A549 (cell line): ENCODE data around the gene GABBR2. TPM values are rescaled to one million over a fixed set of nuclear protein-coding genes. Genes with fewer than 3 reads are reported as not detected.

Source experiments
- ATAC-seq, 2 experiments: fragments of 200-7000 bp in 1 of 2; fragments of >200 bp in 1 of 2; cut with Nextera tagmentation in 1 of 2; cut with Tn5 transposase in 1 of 2; 3 replicates each; pipeline versions ENCODE4 v1.8.0 to v1.9.1; 2018 to 2020; ENCODE audit warnings: mild to moderate bottlenecking in 1 of 2, moderate library complexity in 1 of 2
- CTCF ChIA-PET: fragments of 300-600 bp; sonication (Branson Sonifier 250); formaldehyde crosslinking; extraction: SDS; loops from one replicate; lab custom pipeline; 2021; ENCODE audit warnings: antibody characterized with exemption, inconsistent platforms; lab: Yijun Ruan, JAX
- POLR2A ChIA-PET: fragments of 350-600 bp; formaldehyde crosslinking; extraction: SDS; loops from one replicate; lab custom pipeline; 2021; ENCODE audit warnings: antibody characterized with exemption, inconsistent platforms; lab: Yijun Ruan, JAX
- DNase-seq, 2 experiments: peaks; one replicate each; pipeline versions ENCODE4 v3.0.0 to v3.0.0-alpha.2; 2011 to 2016; ENCODE audit warnings: low read depth in 1 of 2, low spot score in 1 of 2
- FAIRE-seq: peaks from 2 replicates; lab custom pipeline; 2011; peaks lifted over from hg19 to GRCh38; lab: Jason Lieb, UNC
- H3K27ac ChIP-seq, 2 experiments: fragments of >200 bp; sonication (Bioruptor Twin); formaldehyde crosslinking; 3 replicates each; pipeline ENCODE4 v1.5.1; 2016 to 2017
- H3K4me1 ChIP-seq: fragments of >200 bp; sonication (Bioruptor Twin); formaldehyde crosslinking; 3 replicates; pipeline ENCODE4 v1.6.1; 2016
- H3K4me2 ChIP-seq: fragments of >200 bp; sonication (Bioruptor Twin); formaldehyde crosslinking; 3 replicates; pipeline ENCODE4 v1.6.1; 2016
- H3K4me3 ChIP-seq: fragments of >200 bp; sonication (Bioruptor Twin); formaldehyde crosslinking; 3 replicates; pipeline ENCODE4 v1.5.1; 2016
- H3K9me3 ChIP-seq: fragments of >200 bp; sonication (Bioruptor Twin); formaldehyde crosslinking; 3 replicates; pipeline ENCODE4 v1.6.1; 2016
- ATOH8 ChIP-seq: fragments of 250-450 bp; sonication (Bioruptor Pico); IDR thresholded peaks from 2 replicates; pipeline ENCODE4 v1.5.0; 2020; ENCODE audit warnings: low read depth, mild to moderate bottlenecking, moderate library complexity
- BHLHE40 ChIP-seq: IDR thresholded peaks from 2 replicates; pipeline ENCODE4 v1.6.1; 2012; ENCODE audit warnings: low read depth, low read length, inconsistent platforms
- CBX8 ChIP-seq: fragments of 200-600 bp; sonication (generic); IDR thresholded peaks from 2 replicates; pipeline ENCODE4 v1.6.1; 2016
- CTCF ChIP-seq: fragments of >200 bp; sonication (Bioruptor Twin); formaldehyde crosslinking; IDR thresholded peaks from 3 replicates; pipeline ENCODE4 v1.5.1; 2016
- FOSL2 ChIP-seq, 2 experiments: fragments of 450-650 bp in 1 of 2; fragments of >200 bp in 1 of 2; sonication (Bioruptor Twin) in 1 of 2; formaldehyde crosslinking; IDR thresholded peaks; 2 replicates each; pipeline versions ENCODE4 v1.5.0 to v1.6.1; 2016 to 2020; ENCODE audit warnings: mild to moderate bottlenecking in 1 of 2, moderate library complexity in 1 of 2
- FOXS1 ChIP-seq: fragments of 250-450 bp; sonication (Bioruptor Pico); IDR thresholded peaks from 2 replicates; pipeline ENCODE4 v1.5.0; 2020; ENCODE audit warnings: mild to moderate bottlenecking, moderate library complexity
- HEYL ChIP-seq: fragments of 250-450 bp; sonication (Bioruptor Pico); IDR thresholded peaks from 2 replicates; pipeline ENCODE4 v1.8.0; 2021; ENCODE audit warnings: mild to moderate bottlenecking, moderate library complexity
- KDM5A ChIP-seq: fragments of 200-600 bp; sonication (generic); IDR thresholded peaks from 2 replicates; pipeline ENCODE4 v1.6.1; 2016; ENCODE audit warnings: antibody characterized with exemption, mild to moderate bottlenecking
- MAX ChIP-seq: IDR thresholded peaks from 2 replicates; pipeline ENCODE4 v1.6.1; 2012
- MAZ ChIP-seq: fragments of 150-350 bp; IDR thresholded peaks from 2 replicates; pipeline ENCODE4 v1.6.1; 2014; ENCODE audit warnings: antibody characterized with exemption, low read depth, low read length, borderline replicate concordance
- MYC ChIP-seq: IDR thresholded peaks from 2 replicates; pipeline ENCODE4 v1.6.1; 2012; ENCODE audit warnings: mild to moderate bottlenecking, inconsistent platforms, low read length, improper control_type of control experiment, borderline replicate concordance
- PHF8 ChIP-seq: fragments of 200-600 bp; sonication (generic); IDR thresholded peaks from 2 replicates; pipeline ENCODE4 v1.6.1; 2016; ENCODE audit warnings: low read depth, mild to moderate bottlenecking, antibody characterized with exemption, moderate library complexity, borderline replicate concordance
- POLR2AphosphoS2 ChIP-seq: conservative IDR thresholded peaks from 2 replicates; pipeline ENCODE4 v1.6.1; 2012; ENCODE audit warnings: low read length, improper control_type of control experiment, inconsistent platforms
- RARB ChIP-seq: fragments of 250-450 bp; sonication (Bioruptor Pico); IDR thresholded peaks from 2 replicates; pipeline ENCODE4 v1.8.0; 2021; ENCODE audit warnings: mild to moderate bottlenecking, moderate library complexity
- REST ChIP-seq: fragments of 200-600 bp; sonication (generic); IDR thresholded peaks from 2 replicates; pipeline ENCODE4 v1.6.1; 2016; ENCODE audit warnings: antibody characterized with exemption, mild to moderate bottlenecking, moderate library complexity
- SREBF2 ChIP-seq: fragments of 450-650 bp; IDR thresholded peaks from 2 replicates; pipeline ENCODE4 v1.6.1; 2014; ENCODE audit warnings: mild to moderate bottlenecking, moderate library complexity
- USF2 ChIP-seq: fragments of 450-650 bp; IDR thresholded peaks from 2 replicates; pipeline ENCODE4 v1.6.1; 2014; ENCODE audit warnings: antibody characterized with exemption
- ZFP36 ChIP-seq: fragments of 450-650 bp; IDR thresholded peaks from 2 replicates; pipeline ENCODE4 v1.6.1; 2014; ENCODE audit warnings: borderline replicate concordance; ENCODE audit not compliant: partially characterized antibody
- WGBS: methylation state at CpG from one replicate; pipeline ENCODE4 v1.1.6; 2017; ENCODE audit errors: missing lambda C conversion rate; 5-methylcytosine and 5-hydroxymethylcytosine counted together
- polyA plus RNA-seq, 4 experiments: library from polyadenylated mRNA; depleted of rRNA in 3 of 4; stranded (reverse); fragments of >200 nt; fragmentation: RNase III in 1 of 4; extraction: RNeasy Plus Mini Kit Qiagen cat#74134 plus additional on column Dnase treatment in 1 of 4; gene quantifications; 2 replicates in 3 of 4; 3 replicates in 1 of 4; pipeline ENCODE4 v1.2.3, GENCODE V29; 2011 to 2017

The GABBR2 gene
- polyA plus RNA-seq, 2 of the 4 experiments (the other 2 are of a cell fraction), result 0.08 to 0.57 TPM

GRCh38 chr9:98369066-98369425 lies 339.7 kb downstream of the GABBR2 start:
- Histone ChIP-seq H3K4me3 (no peak overlapping the region), H3K4me2 (no peak overlapping the region), H3K4me1 (peaks cover 10% of the 10 kb centered on the region), H3K27ac (no peak overlapping the region), H3K9me3 (peaks cover 20% of the 10 kb centered on the region)
- TF ChIP-seq CBX8 (no peak), POLR2AphosphoS2 (no peak), SREBF2 (no peak), USF2 (no peak), REST (no peak), MYC (no peak), PHF8 (no peak), BHLHE40 (no peak)
- ATAC-seq (no peak), FAIRE-seq (no peak), DNase-seq (no peak)
- CTCF ChIA-PET, result no interaction called here
- POLR2A ChIA-PET, result no interaction called here
- 63% methylated on average over 2 of the region's 6 CpGs for WGBS

GRCh38 chr9:98368366-98369065 lies 340.2 kb downstream of the GABBR2 start:
- H3K4me3 ChIP-seq, result no peak overlapping the region
- POLR2A ChIA-PET, result no interaction called here
- TF ChIP-seq RARB (no peak), KDM5A (no peak), MAZ (no peak), FOSL2 (IDR thresholded peaks at IDR 0.05) (no peak), FOSL2 (CRISPR knock-in tag; IDR thresholded peaks at IDR 0.05) (no peak), HEYL (CRISPR knock-in tag) (no peak), ZFP36 (no peak), MAX (no peak), FOXS1 (no peak), CTCF (no peak), ATOH8 (no peak)

More at GRCh38 chr9:98368366-98369065, 340.2 kb downstream of the GABBR2 start:
- no peak for FAIRE-seq
- no peak overlapping the region for H3K4me2 ChIP-seq
- peaks cover 20% of the 10 kb centered on the region for H3K9me3 ChIP-seq
- 70% methylated on average over 7 of the region's 9 CpGs for WGBS
- no peak for DNase-seq
- no peak for ATAC-seq
- peaks cover 4% of the 10 kb centered on the region for H3K4me1 ChIP-seq
- H3K27ac ChIP-seq, result no peak overlapping the region
- CTCF ChIA-PET, result interaction anchor here (0.6 kb wide), 2 partner anchors 41 to 329 kb away, joined by 4 read pairs; no protein-coding TSS in a partner anchor
